ENCODE data around the gene SLC22A4.

Gene SLC22A4

DNA sequence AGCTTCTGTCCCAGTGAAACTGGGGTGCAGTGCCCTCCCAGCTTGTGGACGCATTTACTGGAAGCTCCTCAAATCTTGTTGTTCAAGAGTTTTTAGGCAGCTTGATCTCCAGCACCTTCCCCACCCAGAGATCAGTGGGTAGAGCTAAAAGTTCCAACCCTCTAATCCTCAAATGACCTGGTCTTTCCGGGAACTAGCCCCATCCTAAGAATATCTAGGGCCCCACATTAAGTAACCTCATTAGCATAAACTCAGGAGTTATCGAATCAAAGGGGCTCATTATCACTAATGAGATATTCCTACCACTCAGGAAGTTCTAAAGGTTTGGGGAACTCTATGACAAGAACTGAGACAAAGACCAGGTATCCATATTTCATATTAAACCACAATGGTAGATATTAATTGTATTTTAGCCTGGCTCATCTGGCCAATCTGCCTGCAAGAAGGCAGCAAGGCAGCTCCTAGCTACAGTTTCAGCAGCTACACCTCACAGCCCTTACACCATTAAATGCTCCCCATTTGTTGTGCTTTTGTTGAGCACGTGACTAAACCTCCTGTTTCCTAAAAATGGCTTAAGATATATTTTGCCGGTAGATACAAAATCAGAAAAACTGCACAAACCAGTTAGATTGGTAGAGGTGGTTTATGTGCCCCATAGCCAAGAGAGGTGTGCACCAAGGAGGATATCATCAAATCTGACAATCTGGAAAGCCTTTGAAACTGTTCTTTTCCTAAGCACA is 50.8 kb downstream of the SLC22A4 start:
- no peak for DNase-seq

DNA sequence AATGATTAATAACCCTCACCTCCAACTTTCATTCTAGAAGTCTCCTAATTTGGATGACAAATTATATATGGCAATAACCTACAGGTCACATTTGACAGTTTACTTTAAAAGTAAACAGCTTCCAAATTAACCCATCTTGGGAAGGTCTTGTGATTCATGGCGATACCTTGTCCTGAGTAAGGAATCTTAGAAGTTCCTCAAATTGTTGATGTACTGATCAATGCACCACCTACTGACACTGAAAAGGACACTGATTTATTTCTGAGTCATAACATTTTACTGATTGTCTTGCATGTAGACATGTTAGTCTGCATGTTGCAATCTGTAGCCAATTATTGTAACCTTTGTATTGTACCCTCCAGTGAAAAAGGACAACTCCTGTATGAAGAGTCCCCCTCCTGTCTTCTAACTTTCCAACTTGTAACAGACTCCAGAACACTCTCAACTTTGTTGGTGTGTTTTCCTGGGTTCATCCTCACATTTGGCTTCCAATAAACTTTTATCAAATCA is 59.3 kb downstream of the SLC22A4 start:
- no peak for DNase-seq

DNA sequence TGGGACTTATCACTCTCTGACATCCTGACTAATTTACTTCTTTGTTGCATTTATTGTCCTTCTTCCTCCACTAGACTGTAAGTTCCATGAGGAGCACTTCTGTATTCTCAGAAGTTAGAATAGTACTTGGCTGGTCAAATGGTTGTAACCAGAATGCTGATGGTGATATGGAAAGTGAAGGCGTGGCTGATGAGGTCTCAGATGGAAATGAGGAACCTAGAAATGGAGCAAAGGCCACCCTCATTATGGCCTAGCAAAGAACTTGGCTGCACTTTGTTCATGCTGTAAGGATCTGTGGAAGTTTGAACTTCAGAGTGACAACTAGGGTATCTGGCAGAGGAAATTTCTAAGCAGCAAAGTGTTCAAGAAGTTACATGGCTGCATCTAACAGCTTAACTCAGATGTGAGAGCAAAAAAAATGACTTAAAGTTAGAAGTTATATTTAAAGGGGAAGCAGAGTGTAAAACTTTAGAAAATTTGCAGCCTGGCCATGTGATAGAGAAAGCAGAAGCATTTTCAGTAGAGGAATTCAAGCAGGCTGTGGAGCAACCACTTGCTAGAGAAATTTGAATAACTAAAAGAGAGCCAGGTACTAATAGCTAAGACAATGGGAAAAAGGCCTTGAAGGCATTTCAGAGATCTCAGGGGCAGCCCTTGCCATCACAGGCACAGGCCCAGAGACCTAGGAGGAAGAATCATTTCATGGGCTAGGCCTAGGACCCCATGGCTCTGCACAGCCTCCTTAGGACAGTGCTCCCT is 60.4 kb downstream of the SLC22A4 start:
- peak; percentile 7 for DNase-seq

- DNase-seq: no peak
Observed at GRCh38 chr5:132355140-132355765, 61.1 kb downstream of the SLC22A4 start.

GRCh38 chr5:132358775-132359174 is 64.6 kb downstream of the SLC22A4 start:
- no peak for DNase-seq

GRCh38 chr5:132362086-132362485 is 67.9 kb downstream of the SLC22A4 start:
- DNase-seq: no peak

DNA sequence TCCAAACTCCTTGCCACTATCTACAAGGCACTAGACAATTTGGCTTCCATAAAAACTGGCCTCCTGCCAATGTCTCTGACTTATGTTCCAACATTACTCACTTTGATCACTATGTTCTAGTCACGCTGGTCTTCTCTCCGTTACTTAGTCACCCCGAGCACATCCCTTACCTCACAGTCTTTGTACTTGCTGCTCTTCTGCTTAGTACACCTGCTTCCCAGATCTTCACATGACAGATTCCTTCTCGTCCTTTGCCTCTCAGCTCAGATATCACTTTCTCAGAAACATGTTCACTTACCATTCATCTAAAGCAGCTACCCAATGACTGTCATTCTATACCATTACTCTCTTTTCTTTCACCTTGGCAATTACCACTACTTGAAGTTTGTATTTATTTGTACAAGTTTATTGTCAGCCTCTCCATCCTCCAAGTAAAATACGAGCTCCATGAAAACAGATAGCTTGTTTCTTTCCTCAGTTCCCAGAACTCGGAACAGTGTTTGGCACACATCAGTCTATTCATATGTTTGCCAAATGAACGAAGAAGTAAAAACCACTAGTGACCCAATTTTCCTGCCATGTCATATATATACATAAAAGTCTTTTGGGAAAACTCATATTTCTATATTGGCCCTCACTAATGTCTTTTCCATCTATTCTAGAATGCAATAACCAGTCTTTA is 69.4 kb downstream of the SLC22A4 start:
- DNase-seq: no peak

GRCh38 chr5:132364319-132364718 is 70.1 kb downstream of the SLC22A4 start:
- DNase-seq: no peak

DNA sequence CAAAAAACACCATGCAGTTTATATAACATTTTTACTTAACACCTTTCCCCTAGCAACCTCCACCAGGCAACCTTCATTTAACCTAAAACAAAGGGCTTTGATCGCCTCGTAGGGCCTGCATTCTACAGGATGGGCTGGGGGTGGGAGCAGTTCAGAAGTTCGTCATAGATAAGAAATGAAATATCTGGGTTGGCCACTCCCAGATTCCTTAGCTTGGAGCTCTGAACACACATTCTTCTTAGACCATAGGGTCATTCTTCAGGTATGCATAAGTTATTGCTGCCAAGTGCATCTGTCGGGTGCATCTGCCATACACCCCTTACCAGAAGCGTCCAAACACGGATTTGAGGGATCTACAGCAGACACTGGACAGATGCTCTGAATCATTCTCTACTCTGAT is 71.0 kb downstream of the SLC22A4 start:
- no peak for DNase-seq

- no peak for DNase-seq
Observed at GRCh38 chr5:132368186-132368585, 74.0 kb downstream of the SLC22A4 start.

DNA sequence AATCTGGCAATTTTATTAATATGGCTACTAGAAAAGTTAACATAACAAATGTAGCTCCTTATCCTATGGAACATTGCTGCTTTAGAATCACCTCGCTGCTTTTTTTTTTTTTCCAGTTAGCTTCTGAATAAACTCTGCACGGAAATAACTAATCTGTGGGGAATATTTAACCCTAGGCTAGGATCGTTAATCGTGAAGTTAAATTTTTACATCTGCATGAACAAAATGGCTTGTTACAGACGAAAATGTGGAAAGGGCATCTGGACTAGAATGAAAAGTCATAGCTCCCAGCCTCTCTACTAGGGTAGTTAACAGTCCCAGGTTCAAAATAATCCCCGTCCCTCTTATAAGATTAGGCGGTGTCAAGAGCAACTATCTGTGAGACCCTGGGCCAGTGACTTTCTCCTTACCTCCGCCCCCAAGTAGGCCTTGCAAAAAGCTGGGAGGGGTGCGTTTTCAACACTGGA is 74.8 kb downstream of the SLC22A4 start:
- DNase-seq: no peak

DNA sequence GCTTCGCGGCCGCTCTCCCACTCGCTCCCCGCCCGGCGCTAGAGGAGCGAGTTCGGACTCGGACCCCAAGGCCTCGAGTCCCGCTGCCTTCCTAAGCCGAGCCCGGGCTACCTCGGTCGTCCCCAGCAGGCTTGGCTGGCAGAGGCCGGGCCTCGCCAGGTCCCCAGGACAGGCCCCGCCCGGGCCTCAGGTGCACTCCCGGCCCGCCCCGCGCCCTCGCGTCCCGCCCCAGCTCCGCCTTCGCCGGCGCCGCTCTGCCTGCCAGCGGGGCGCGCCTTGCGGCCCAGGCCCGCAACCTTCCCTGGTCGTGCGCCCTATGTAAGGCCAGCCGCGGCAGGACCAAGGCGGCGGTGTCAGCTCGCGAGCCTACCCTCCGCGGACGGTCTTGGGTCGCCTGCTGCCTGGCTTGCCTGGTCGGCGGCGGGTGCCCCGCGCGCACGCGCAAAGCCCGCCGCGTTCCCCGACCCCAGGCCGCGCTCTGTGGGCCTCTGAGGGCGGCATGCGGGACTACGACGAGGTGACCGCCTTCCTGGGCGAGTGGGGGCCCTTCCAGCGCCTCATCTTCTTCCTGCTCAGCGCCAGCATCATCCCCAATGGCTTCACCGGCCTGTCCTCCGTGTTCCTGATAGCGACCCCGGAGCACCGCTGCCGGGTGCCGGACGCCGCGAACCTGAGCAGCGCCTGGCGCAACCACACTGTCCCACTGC is 75.4 kb downstream of the SLC22A4 start, which contains the start of gene SLC22A5:
Gene SLC22A5 (plus strand): TSS at position 237 of the 707 bp plus-strand sequence. CDS start 263 bp downstream, at position 500.
- peak; percentile 37 for DNase-seq

GRCh38 chr5:132370181-132370970 is 76.2 kb downstream of the SLC22A4 start:
- no peak for DNase-seq

- DNase-seq: no peak
Observed at GRCh38 chr5:132370971-132371602, 76.9 kb downstream of the SLC22A4 start.

- no peak for DNase-seq
Observed at GRCh38 chr5:132371603-132371994, 77.4 kb downstream of the SLC22A4 start.

GRCh38 chr5:132372127-132372526 is 77.9 kb downstream of the SLC22A4 start:
- DNase-seq: peak; percentile 10

- no peak for DNase-seq
Observed at GRCh38 chr5:132372542-132372941, 78.3 kb downstream of the SLC22A4 start.

DNA sequence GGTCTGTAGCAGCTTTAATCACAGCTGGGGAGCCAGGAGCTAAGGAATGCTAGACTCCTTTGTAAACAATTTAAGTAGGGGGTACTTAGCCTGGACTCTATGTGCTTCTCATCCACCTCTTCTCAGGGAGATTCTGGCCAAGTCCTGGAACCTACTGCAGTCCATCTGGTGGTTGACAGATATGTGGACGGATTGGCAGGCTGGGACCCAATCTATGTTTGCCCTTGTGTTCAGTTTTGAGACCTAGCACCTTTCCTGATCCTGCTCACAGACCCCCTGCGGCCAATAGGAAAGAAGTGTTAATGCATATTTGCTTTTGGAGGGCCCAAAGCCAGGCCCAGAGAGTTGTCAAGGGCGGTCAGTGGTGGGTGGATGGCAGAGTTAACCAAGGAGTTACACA is 81.8 kb downstream of the SLC22A4 start:
- DNase-seq: no peak

DNA sequence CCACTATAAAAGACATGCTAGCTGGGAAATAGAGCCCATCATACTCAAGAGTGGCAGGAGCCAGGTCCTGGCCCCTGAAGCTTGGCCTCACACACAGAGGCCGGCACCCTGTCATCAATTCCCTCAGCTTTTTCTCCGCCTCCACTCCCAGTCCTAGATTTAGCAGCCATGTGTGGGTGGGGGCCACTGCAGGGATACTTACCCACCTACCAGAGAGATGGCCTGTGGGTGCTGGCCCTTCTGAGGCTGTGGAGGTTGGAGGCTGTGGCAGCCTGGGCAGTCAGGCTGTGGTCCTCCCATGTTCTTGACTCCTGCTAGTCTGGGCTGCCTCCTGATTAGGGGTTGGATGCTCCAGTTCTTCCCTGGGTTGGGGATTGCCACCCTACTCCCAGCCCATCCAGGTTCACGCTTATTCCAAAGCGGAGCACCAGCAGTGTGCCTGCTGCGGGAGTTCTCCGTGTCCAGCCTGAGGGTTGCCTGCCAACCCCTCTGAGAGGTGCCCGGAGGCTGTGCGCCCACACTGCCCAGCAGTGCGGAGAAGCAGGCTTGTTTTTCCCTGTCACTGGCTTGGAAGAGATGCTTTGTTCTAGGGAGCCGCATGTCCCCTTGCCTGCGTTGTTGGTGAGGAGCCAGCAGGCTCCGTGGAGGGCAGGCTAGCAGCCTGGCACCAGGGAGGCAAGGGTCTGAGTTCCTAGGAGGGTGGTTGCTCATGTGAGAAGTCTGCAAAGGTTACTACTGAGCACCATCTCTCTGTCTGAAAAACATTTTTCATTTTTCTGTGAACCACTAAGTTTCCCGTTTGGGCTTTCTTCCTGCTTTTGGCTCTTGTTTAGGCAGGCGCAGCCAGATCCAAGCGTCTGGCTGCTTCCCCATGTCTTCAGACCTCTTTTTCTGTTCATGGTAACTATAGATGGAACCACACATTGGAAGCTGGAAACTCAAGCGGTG is 82.8 kb downstream of the SLC22A4 start:
- no peak for DNase-seq

- no peak for DNase-seq
Observed at GRCh38 chr5:132377738-132378137, 83.5 kb downstream of the SLC22A4 start.

Measured in GDM1 (cell line).